ENCODE results near the gene LRCH2.
"Not testable (repeated sequence)": the region's sequence is repeated elsewhere in the genome, so short reads cannot be mapped to it uniquely, and the experiment has no call there.

LRCH2 gene, protein sequence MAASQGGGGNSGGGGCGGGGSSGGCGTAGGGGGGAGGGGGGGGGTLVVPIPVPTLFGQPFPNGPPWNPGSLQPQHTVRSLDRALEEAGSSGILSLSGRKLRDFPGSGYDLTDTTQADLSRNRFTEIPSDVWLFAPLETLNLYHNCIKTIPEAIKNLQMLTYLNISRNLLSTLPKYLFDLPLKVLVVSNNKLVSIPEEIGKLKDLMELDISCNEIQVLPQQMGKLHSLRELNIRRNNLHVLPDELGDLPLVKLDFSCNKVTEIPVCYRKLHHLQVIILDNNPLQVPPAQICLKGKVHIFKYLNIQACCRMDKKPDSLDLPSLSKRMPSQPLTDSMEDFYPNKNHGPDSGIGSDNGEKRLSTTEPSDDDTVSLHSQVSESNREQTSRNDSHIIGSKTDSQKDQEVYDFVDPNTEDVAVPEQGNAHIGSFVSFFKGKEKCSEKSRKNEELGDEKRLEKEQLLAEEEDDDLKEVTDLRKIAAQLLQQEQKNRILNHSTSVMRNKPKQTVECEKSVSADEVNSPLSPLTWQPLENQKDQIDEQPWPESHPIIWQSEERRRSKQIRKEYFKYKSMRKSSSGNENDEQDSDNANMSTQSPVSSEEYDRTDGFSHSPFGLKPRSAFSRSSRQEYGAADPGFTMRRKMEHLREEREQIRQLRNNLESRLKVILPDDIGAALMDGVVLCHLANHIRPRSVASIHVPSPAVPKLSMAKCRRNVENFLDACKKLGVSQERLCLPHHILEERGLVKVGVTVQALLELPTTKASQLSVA

DNA sequence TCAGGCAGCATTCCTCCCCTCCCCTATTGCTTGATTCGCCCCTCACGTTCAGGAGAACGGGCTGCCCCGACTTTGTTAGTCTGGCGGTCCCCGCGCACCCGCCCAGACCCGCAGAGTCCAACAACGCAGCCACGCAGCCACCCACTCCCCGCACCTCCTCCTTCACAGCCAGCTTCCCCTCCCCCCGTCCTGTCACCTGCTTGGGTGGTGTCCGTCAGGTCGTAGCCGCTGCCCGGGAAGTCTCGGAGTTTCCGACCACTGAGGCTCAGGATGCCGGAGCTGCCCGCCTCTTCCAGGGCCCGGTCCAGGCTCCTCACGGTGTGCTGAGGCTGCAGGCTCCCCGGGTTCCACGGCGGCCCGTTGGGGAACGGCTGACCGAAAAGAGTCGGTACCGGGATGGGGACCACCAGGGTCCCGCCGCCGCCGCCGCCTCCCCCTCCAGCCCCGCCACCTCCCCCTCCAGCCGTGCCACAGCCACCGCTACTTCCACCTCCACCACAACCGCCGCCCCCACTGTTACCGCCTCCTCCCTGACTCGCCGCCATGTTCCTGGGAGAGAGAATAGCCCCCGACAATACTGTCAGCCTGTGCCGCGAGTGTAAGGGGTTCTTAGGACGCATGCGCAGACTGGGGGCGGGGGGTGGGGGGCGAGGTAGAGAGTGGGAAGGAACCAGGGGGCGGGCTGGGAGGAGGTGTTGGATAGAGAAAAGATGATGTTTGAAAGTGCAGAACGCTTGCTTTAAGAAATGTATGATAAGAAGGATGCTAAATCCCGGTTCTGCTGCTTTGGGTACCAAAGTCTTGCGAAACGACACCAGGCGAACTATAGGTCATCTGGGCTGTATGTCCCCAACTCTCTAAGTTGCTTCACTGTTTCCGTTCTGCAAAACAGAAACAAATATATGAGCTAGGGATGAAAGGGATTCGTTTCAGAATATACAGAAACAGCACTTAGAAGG is at the start of gene LRCH2:
TSS of gene LRCH2 (minus strand) at position 600 of the 959 bp plus-strand sequence. CDS start at position 545, 55 bp downstream.
- no peak for DNase-seq (ENCODE audit: low read depth in 4 of 4, low spot score in 1 of 4)

DNA sequence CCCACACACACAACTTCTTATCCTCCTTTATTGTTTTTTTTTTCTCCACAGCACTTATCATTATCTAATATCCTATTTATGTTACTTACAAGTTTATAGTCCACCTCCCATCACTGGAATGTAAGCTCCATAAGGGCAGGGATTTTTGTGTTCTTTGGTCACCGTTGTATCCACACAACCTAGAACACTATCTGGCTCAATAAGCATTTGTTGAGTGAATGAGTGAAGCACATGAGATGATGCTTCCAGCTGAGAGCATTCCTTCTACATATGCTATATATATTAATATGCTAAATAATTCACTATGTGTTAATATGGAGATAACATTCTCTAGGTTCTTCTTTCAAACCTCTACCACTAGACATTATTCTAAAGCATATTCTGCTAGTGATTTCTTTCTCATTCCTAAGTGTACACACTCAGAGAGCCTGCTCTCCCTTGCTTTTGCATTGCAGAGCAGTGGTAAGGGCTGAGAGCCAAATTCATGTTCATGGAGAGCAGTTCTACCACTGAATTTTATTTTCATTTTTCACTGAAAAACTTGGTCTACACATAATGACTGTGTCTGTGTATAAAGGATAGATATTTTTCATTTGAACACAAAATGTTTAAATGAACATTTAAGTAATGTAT is 35.3 kb upstream of the LRCH2 start:
- no peak for DNase-seq (ENCODE audit: low read depth in 4 of 4, low spot score in 1 of 4)

DNA sequence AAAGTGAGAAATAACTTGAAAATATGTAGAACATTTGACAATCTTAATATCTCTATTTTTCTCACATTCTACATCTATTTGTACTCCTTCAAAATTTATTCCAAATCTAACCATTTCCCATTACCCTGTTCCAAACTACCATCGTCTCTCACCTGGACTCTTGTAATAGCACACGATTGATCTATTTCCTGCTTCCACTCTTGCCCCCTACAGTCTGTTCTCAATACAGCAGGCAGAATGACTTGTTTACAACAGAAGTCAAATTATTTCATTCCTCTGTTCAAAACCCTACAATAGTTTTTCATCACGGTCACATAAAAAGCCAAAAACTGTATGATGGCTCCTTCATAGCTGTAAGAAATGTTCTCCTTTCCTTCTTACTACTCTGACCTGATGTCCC is 34.5 kb upstream of the LRCH2 start:
- no peak for DNase-seq (ENCODE audit: low read depth in 4 of 4, low spot score in 1 of 4)

DNA sequence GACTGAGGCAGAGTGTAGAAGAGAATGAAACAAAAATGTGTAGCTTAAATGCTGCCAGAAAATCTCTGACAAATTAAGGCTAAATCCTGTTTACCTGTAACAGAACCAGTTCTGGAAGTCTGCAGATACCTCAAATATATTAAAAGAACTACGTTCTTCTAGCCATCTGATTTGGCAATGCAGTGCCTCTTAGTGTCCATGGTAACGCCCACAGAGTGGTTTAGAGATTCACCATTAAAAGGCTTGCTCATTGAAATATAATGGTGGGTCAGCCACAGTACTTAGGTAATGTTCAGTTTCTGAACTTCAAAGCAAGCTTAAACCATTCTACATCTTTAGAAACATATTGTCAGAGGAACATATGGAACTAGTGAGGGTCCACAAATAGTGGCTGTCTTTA is 32.4 kb upstream of the LRCH2 start:
- no peak for DNase-seq (ENCODE audit: low read depth in 4 of 4, low spot score in 1 of 4)

DNA sequence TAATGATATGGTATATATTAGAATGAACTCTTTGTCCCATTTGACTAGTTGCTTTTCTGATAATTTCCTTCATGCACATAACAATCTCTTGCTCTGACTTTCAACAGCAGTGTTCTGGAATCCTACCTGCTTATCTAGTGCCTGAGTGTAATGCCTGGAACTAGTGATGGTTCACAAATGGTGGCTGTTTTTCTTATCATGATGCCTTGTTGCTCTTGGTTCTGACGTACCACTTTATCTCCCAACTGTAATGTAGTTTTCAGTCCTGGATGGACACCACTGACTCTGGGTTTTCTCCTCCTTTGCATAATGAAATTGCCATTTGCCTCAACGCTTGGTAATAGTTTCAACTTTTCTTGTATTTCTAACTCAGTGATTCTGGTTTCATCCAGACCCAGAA is 30.1 kb upstream of the LRCH2 start:
- DNase-seq (ENCODE audit: low read depth in 4 of 4, low spot score in 1 of 4), result no peak

DNA sequence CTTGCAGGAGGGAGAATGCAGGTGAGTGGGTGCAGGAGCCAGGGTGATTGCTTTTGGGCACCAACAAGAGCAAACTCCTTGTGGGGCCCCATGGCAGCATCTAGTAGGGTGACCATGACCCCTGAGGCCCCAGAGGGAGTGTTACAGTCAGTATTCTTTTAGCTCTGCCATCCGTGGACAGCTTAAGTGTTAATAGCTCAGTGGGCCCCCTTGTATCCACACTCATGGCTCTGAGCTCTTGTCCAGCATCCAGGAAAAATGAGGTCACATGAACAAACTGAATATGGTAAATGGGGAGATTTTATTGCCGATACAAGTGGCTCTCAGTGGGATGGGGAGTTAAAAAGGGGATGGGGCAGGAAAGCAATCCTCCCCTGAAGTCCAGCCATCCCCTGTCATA is 27.3 kb upstream of the LRCH2 start:
- no peak for DNase-seq (ENCODE audit: low read depth in 4 of 4, low spot score in 1 of 4)

DNA sequence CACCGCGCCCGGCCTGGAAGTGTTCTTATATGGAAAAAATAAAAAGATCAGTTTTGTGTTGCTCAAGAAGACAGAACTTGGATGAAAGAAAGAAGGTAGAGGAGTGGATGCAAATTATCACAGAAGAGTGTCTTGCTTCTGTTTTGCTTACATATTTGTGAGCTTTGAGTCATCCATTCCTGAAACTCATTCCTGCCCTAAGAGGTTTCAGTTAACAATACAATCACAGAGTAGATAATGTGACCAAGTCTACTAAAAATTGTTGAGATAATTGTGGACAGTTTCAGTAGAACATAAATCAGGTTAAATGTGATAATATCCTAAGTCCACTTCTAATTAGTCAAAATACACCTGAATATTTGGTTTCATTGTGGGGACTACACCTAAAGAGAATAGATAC is 26.4 kb upstream of the LRCH2 start:
- DNase-seq (ENCODE audit: low read depth in 4 of 4, low spot score in 1 of 4), result no peak

DNA sequence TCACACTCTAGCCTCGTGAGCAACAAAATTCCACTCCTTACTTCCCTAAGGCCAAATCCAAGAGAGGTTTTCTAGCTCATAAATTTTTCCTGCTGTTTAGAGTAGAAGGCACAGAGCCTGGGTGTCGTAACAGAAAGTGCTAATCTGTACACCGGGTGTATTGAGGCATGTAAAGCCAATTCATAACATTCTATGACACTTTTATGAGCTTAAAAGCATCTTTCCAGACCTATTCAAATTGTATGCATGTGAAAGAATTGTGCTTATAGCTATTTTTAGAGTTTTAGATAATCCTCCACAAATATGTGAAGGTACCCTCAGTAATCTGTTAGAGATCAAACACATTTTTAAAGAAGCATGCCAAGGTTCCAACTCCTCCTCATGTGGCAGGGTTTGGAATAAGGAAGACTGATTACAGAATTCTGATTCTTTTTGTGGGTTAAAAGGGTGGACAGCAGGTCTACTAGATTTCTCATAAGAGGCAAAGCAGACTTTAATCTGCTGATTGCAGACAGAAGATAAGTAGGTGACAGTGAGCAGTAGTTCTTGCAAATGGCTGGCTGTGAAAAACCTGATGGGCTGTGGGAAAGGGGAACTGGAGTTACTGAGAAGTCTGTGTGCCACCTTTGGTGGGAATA is 25.5 kb upstream of the LRCH2 start:
- no peak for DNase-seq (ENCODE audit: low read depth in 4 of 4, low spot score in 1 of 4)

DNA sequence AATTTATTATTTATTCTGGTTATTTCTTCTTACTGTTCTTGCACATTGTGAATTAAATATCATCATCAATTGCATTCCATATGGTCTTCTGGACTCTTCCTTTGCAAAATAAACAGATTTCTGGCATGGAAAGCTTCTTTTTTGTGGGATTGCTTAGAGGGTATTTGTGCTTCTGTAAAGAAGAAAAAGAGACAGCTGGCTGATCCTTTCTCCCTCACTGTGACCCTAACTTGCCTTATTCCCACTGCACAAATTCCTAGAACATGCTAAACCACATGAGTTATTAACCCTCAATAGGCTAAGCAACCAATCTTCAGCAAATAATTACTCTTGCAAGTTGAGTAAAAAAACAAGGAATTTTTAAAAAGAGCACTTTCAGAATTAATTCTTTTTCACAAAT is 23.8 kb upstream of the LRCH2 start:
- no peak for DNase-seq (ENCODE audit: low read depth in 4 of 4, low spot score in 1 of 4)

DNA sequence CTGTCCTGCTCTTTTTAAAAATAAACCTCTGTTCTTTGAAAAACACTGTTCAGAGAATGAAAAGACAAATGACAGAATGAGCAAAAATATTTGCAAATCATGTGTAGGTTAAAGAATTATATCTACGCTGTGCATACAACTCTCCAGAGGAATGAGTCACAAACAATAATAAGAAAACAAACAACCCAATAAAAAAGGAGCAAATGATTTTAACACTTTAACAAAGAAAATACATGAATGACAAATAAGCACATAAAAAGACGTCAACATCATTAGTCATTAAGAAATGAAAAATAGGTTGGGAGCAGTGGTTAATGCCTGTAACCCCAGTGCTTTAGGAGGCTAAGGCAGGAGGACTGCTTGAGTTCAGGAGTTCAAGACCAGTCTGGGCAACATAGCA is 21.1 kb upstream of the LRCH2 start:
- no peak for DNase-seq (ENCODE audit: low read depth in 4 of 4, low spot score in 1 of 4)

DNA sequence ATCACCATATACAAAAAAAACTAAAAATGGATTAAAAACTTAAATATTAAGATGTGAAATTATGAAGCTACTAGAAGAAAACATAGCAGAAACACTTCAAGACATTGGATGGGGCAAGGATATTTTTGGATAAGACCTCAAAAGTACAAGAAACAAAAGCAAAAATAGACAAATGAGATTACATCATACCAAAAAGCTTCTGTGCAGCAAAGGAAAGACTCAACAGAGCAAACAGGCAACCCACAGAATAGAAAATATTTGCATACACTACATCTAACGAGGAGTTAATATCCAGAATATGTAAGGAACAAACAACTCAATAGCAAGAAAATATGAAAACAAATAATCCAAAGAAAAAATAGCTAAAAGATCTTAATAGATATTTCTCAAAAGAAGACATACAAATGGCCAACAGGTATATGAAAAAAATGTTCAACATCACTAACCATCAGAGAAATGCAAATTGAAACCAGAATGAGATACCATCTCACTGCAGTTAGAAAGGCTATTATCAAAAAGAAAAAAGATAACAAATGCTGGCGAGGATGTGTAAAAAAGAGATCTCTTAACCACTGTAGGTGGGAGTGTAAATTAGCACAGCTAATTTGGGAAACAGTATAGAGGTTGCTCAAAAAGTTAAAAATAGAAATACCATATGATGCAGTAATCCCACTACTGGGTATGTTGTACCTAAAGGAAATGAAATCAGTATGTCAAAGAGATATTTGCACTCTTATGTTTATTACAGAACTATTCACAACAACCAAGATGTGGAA is 17.8 kb upstream of the LRCH2 start:
- DNase-seq (ENCODE audit: low read depth in 4 of 4, low spot score in 1 of 4), result no peak

DNA sequence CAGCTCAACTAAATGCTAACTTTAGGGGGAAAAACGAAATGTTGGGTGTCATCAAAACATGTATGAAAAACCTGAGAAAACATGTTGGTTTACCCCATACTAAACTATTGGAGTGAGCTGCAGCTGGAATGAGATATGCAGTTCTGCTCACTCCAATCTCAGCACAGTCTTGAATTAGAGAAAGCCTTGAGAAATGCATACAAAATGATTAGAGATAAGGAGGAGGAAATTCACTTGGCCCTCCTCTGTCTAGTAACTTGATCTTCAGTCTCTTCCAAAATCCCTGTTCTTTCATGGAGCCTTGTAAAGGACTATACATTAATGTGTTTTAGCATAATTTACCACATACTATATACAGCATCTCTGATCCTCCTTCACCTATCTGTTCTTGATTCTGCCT is 3.2 kb upstream of the LRCH2 start:
- no peak for DNase-seq (ENCODE audit: low read depth in 4 of 4, low spot score in 1 of 4)

DNA sequence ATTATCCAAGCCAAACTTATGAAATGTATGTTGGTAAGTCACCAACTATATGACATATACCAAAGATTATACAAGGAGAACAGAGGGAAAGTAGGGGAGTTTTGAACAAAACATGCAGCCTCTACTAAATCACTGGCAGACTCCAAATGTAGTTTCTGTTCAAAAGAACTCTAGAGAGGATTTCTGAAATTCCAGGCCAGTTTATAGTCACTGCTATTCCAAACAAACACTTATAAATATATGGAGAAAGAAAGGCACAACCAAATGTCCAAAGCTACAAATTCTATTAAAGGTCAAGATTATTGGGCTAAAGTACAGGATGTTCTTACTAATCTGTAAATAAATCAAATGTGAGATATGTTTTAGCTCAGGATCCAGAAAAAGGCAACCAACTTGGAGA is 2.7 kb upstream of the LRCH2 start:
- no peak for DNase-seq (ENCODE audit: low read depth in 4 of 4, low spot score in 1 of 4)

DNA sequence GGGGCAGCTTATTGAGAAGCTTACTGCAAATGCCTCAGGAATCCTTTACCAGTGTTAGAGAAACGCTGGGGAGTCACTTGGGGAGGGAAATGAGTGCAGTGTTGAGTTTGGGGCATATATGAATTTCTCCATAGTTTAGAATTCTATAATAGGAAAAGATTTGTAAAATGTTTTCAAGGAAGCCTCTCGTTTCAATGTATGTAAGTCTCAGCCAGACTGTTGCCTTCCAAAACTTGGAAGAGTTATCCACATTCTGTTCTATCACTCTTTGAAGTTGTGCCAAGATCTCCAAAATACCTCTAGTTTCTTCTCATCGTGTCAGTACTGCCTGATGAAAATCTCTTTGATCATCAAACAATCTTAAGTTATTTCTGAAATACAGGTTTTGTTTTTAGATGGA is 565 bp upstream of the LRCH2 start:
- no peak for DNase-seq (ENCODE audit: low read depth in 4 of 4, low spot score in 1 of 4)

DNA sequence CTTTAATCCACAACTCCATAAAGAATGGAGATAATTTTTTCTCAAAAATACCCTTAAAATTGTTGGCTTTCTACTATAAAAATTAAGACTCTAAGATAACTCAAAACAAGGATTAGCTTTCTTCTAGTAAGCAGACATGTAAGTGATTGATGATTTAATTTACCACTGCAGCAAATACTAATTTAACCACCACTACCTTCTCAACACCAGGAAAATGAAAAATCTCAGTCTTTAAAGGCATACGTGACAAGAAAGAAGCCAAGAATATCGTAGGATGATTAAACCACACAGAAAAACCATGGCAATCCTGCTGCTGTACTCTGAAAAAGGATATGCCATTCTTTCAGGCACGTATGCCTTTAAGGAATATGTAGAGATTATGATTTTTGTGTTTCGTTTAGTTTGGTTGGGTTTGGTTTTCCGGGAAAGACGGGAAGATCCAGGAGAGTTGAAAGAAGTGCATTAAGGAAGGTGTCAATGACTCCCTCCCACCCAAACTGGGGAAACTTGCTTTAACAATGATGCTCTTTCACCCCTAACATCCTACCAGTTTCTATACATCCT is 881 bp downstream of the LRCH2 start:
- DNase-seq (ENCODE audit: low read depth in 4 of 4, low spot score in 1 of 4), result no peak

DNA sequence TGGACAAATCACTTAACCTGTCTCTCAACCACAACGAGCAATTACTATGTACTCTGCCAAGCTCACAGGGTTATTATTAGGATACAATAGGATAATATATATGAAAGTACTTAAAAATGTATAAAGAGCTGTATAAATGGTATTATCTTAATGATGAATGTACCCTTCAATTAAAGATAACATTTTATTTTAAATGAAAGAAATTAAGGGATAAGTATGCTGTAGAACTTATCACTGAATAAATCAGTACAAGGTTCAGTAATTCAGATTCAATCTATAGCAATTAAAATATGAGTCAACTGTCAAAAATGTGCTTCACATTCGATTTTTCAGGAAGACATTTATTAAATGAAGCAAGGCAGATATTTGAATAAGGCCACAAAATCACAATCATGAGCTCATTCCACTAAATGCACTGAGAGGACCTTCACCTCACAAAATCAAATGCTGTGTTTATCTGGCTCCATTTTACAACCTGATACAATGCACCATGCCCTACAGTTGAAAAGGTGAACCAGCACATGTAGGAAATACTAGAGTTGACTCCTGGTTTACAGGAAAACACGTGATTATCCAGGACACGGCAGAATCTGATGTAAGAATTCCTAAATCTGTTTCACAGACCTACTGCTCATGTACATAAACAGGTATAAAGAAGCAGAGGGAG is 4.4 kb downstream of the LRCH2 start:
- DNase-seq (ENCODE audit: low read depth in 4 of 4, low spot score in 1 of 4), result no peak

DNA sequence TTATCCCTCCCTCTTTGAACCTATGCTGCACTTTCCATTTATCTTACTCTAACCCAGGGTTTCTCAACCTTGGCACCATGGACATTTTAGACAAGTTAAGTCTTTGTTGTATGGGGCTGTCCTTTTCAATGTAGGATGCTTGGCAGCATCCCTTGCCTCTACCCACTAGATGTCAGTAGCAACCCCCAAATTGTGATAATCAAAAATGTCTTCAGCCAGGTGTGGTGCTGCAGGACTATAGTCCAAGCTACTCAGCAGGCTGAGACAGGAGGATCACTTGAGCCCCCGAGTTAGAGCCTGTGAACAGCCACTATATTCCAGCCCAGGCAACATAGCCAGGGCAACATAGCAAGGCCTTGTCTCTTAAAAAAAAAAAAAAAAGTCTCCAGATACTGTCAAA is 7.0 kb downstream of the LRCH2 start:
- no peak for DNase-seq (ENCODE audit: low read depth in 4 of 4, low spot score in 1 of 4)

DNA sequence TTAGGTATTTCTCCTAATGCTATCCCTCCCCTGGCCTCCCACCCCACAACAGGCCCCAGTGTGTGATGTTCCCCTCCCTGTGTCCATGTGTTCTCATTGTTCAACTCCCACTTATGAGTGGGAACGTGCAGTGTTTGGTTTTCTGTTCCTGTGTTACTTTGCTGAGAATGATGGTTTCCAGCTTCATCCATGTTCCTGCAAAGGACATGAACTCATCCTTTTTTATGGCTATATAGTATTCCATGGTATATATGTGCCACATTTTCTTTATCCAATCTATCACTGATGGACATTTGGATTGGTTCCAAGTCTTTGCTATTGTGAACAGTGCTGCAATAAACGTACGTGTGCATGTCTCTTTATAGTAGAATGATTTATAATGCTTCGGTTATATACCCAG is 16.6 kb downstream of the LRCH2 start:
- DNase-seq (ENCODE audit: low read depth in 4 of 4, low spot score in 1 of 4), result not testable (repeated sequence)

DNA sequence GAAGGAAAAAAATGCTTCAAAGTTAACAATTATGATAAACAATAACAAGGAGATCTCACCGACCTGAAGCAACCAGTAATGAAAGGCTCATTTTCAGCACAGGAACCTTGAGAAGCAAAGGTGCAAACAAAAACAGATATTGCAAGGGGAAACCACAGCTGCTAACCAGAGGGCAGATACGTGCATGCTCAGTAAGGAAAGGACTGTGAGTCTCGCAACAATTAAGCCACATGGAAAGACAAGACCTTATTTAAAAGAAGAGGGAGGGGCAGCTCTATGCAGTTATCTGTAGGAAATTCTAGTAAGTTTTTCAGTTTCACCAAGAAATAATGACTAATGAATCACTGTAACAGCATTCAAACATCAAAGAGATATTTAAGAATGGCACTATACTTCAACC is 19.3 kb downstream of the LRCH2 start:
- no peak for DNase-seq (ENCODE audit: low read depth in 4 of 4, low spot score in 1 of 4)

All from stimulated activated CD4-positive, alpha-beta T cell treated with anti-CD3 and anti-CD28 coated beads, Interleukin-1b, Interleukin-23, amount 100 ng/mL, for 24 hours (primary cell).